Adrenal gland (tissue), 12 donors: ENCODE results near the gene MAGI2. TPM values are rescaled to one million over a fixed set of nuclear protein-coding genes. Genes with fewer than 3 reads are reported as not detected.
A peak's percentile ranks its signal among the peaks of the same experiment; 100 is the strongest.

Source experiments
- DNase-seq, 7 donors: peaks; one replicate each; pipeline ENCODE4 v3.0.0-alpha.2; 2019 to 2020
- H3K27ac ChIP-seq, 5 donors: fragments of 200-600 bp; sonication (generic) in 4 of 5; 1 replicate in 3 of 5; 2 replicates in 2 of 5; pipeline versions ENCODE4 v1.5.1 to v1.8.0; 2016 to 2020; ENCODE audit warnings: mild to moderate bottlenecking in 1 of 5
- H3K27me3 ChIP-seq: fragments of 200-600 bp; 2 replicates; pipeline ENCODE4 v1.8.0; 2021
- H3K36me3 ChIP-seq, 2 donors: fragments of 200-600 bp; replicated peaks in 1 of 2; 1 replicate in 1 of 2; 2 replicates in 1 of 2; pipeline versions ENCODE4 v1.5.1 to v1.8.0; 2018 to 2022
- H3K4me1 ChIP-seq, 2 donors: fragments of 200-600 bp; replicated peaks in 1 of 2; 1 replicate in 1 of 2; 2 replicates in 1 of 2; pipeline versions ENCODE4 v1.5.1 to v1.8.0; 2018 to 2021
- H3K4me3 ChIP-seq, 4 donors: fragments of 200-600 bp; sonication (generic) in 3 of 4; one replicate each; pipeline ENCODE4 v1.5.1; 2016 to 2018
- H3K9me3 ChIP-seq, 3 donors: fragments of 200-600 bp; sonication (generic) in 1 of 3; replicated peaks in 1 of 3; 1 replicate in 2 of 3; 2 replicates in 1 of 3; pipeline versions ENCODE4 v1.5.1 to v1.8.0; 2016 to 2021
- POLR2A ChIP-seq, 2 donors: fragments of 450-650 bp; IDR thresholded peaks; one replicate each; pipeline ENCODE4 v1.6.1; 2017; ENCODE audit warnings: antibody characterized with exemption in 2 of 2, mild to moderate bottlenecking in 2 of 2, moderate library complexity in 1 of 2
- WGBS, 4 donors: extraction: QIAGEN DNeasy Blood & Tissue Kit in 2 of 4; methylation state at CpG; one replicate each; pipeline versions ENCODE4 v1.1.5 to v1.1.7; 2013 to 2017; 5-methylcytosine and 5-hydroxymethylcytosine counted together
- intact Hi-C, 2 donors: fragments of 100-400 bp; cut with DNase I; formaldehyde crosslinking; loops; one replicate each; pipeline versions ENCODE4 v1.14.1 to v1.15.0; 2022 to 2023
- polyA plus RNA-seq, 3 donors: library from polyadenylated mRNA; stranded (reverse); fragments of 200-250 nt in 2 of 3; fragments of 350-450 nt in 1 of 3; fragmentation: Illumina TruSeq in 1 of 3; extraction: RNeasy Lipid Tissue Mini Kit (QIAGEN cat#74804) in 1 of 3; gene quantifications; one replicate each; pipeline ENCODE4 v1.2.3, GENCODE V29; 2013 to 2014
- total RNA-seq, 9 donors: library from RNA; depleted of rRNA in 4 of 9; stranded (reverse); fragments of >200 nt in 4 of 9; fragments of 120-200 nt in 1 of 9; fragmentation: NEBNext Ultra II Directional in 1 of 9; extraction: Animal tissue kit (Norgen Biotek cat#: 25700) in 1 of 9; gene quantifications; one replicate each; pipeline versions ENCODE4 v1.1.0 to v1.2.4, GENCODE V29; 2013 to 2023
- TF ChIP-seq, protein P1 (sequence below), 6 experiments: fragments of 450-650 bp in 4 of 6; fragments of 200-600 bp in 2 of 6; sonication (generic) in 1 of 6; IDR thresholded peaks; 1 replicate in 5 of 6; 2 replicates in 1 of 6; pipeline versions ENCODE4 v1.5.1 to v1.8.0; 2016 to 2021; ENCODE audit warnings: antibody characterized with exemption in 6 of 6, mild to moderate bottlenecking in 2 of 6, moderate library complexity in 1 of 6
- donor health status: healthy with polysubstance abuse.
- donor health status: Bipolar disorder and iron deficiency.
- donor health status: DM: yes; HTN: yes; CAD: no.
- donor health status: DM: no; HTN: no; CAD: no.
- donor health status: DM: no; HTN: no; CAD: no.
- donor health status: DM: yes; HTN: yes; CAD: no.

Gene MAGI2
- total and polyA plus RNA-seq, 12 donors = 3.2 to 37.1 (median 17.1) TPM

- intact Hi-C loops = no loop called here
- no peak for TF ChIP-seq POLR2A (IDR thresholded peaks at IDR 0.05)
- TF ChIP-seq, protein P1, sequence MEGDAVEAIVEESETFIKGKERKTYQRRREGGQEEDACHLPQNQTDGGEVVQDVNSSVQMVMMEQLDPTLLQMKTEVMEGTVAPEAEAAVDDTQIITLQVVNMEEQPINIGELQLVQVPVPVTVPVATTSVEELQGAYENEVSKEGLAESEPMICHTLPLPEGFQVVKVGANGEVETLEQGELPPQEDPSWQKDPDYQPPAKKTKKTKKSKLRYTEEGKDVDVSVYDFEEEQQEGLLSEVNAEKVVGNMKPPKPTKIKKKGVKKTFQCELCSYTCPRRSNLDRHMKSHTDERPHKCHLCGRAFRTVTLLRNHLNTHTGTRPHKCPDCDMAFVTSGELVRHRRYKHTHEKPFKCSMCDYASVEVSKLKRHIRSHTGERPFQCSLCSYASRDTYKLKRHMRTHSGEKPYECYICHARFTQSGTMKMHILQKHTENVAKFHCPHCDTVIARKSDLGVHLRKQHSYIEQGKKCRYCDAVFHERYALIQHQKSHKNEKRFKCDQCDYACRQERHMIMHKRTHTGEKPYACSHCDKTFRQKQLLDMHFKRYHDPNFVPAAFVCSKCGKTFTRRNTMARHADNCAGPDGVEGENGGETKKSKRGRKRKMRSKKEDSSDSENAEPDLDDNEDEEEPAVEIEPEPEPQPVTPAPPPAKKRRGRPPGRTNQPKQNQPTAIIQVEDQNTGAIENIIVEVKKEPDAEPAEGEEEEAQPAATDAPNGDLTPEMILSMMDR (IDR thresholded peaks at IDR 0.05) = no peak
- peak overlapping the region in 1 of 4 donors; percentile 6 for H3K4me3 ChIP-seq
- no peak overlapping the region for H3K27ac ChIP-seq
- H3K9me3 ChIP-seq = no peaks in the 10 kb centered on the region
- H3K36me3 ChIP-seq = no peaks in the 10 kb centered on the region
- H3K27me3 ChIP-seq = no peaks in the 10 kb centered on the region
- H3K4me1 ChIP-seq = no peaks in the 10 kb centered on the region
- DNase-seq = peak in 6 of 7 donors; percentile 46 to 70 (median 59)
- 53 to 59% (median 57%) methylated on average over 5 of the region's 5 CpGs for WGBS, 4 donors
Observed at GRCh38 chr7:79050603-79051002, 402.9 kb downstream of the MAGI2 start.

DNA sequence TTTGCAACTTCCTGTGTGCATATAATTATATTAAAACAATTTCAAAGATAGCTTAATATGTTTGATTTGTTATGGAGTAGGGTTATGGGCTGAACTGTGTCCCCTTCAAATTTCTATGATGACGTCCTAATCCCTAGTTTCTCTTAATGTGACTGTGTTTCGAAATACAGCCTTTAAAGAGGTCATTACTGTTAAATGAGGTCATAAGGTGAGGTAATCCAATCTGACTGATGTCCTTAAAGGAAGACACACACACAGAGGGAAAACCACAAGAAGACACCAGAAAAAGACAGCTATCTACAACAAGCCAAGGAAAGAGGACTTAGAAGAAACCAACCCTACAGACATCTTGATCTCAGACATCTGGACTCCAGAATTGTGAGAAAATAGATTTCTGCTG, 407.4 kb downstream of the MAGI2 start:
- Histone ChIP-seq H3K4me1 (no peaks in the 10 kb centered on the region), H3K27me3 (no peaks in the 10 kb centered on the region), H3K36me3 (no peaks in the 10 kb centered on the region), H3K4me3 (no peak overlapping the region), H3K27ac (no peak overlapping the region), H3K9me3 (no peaks in the 10 kb centered on the region)
- DNase-seq = no peak
- TF ChIP-seq, protein P1 (IDR thresholded peaks at IDR 0.05) = no peak
- no peak for TF ChIP-seq POLR2A (IDR thresholded peaks at IDR 0.05)
- intact Hi-C loops = no loop called here
- 71 to 80% (median 77%) methylated on average over 2 of the region's 2 CpGs for WGBS, 4 donors

GRCh38 chr7:79037001-79037400, 416.5 kb downstream of the MAGI2 start:
- intact Hi-C loops = no loop called here
- no peak for DNase-seq
- 74 to 90% (median 87%) methylated on average over 4 of the region's 4 CpGs for WGBS, 4 donors
- H3K4me3 ChIP-seq = no peak overlapping the region
- no peaks in the 10 kb centered on the region for H3K4me1 ChIP-seq
- no peaks in the 10 kb centered on the region for H3K27me3 ChIP-seq
- no peak overlapping the region for H3K27ac ChIP-seq
- TF ChIP-seq, protein P1 (IDR thresholded peaks at IDR 0.05) = no peak
- no peak for TF ChIP-seq POLR2A (IDR thresholded peaks at IDR 0.05)
- no peaks in the 10 kb centered on the region for H3K36me3 ChIP-seq
- no peaks in the 10 kb centered on the region for H3K9me3 ChIP-seq

DNA sequence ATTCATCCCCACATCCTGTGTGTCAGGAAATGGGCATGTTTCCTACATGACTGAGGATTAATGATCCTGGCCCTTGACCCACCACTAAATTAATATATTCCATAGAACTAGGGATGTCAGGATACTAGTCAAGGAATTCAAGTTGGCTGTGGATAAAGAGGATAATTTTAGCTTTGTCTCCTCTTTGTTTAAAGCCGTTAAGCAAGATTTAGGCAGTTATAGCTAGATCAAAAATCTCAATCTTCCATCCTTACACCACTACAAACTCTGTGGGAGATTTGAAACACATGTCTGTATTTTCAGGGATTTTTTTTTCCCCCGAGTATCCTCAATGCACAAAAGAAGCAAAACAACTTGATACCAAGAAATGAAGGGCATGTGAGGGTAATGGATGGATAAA, 417.1 kb downstream of the MAGI2 start:
- intact Hi-C loops = no loop called here
- DNase-seq = no peak
- Histone ChIP-seq H3K4me1 (no peaks in the 10 kb centered on the region), H3K4me3 (no peak overlapping the region), H3K9me3 (no peaks in the 10 kb centered on the region), H3K27me3 (no peaks in the 10 kb centered on the region), H3K36me3 (no peaks in the 10 kb centered on the region), H3K27ac (no peak overlapping the region)
- TF ChIP-seq, protein P1 (IDR thresholded peaks at IDR 0.05) = no peak
- TF ChIP-seq POLR2A (IDR thresholded peaks at IDR 0.05) = no peak
- WGBS, 4 donors = 72 to 81% (median 74%) methylated on average over 2 of the region's 2 CpGs
